GM12878 (cell line): ENCODE results near the gene PARP6.
"Not testable (repeated sequence)": the region's sequence is repeated elsewhere in the genome, so short reads cannot be mapped to it uniquely, and the experiment has no call there.

ENCODE experiments used
- CHD2 ChIP-seq: IDR thresholded peaks from 2 replicates; pipeline ENCODE4 v1.6.1; 2011; ENCODE audit warnings: low read depth, low read length, improper control_type of control experiment, borderline replicate concordance
- CREB1 ChIP-seq: IDR thresholded peaks from 2 replicates; pipeline ENCODE4 v1.6.1; 2012; ENCODE audit warnings: low read depth, mild to moderate bottlenecking, inconsistent platforms
- CREM ChIP-seq: IDR thresholded peaks from 2 replicates; pipeline ENCODE4 v1.6.1; 2014; ENCODE audit warnings: antibody characterized with exemption, low read depth
- GABPA ChIP-seq: IDR thresholded peaks from 2 replicates; pipeline ENCODE4 v1.6.1; 2014; ENCODE audit warnings: antibody characterized with exemption, low read depth, mild to moderate bottlenecking, inconsistent platforms
- HDGF ChIP-seq: fragments of 450-650 bp; IDR thresholded peaks from 2 replicates; pipeline ENCODE4 v1.6.1; 2016; ENCODE audit warnings: antibody characterized with exemption
- KDM1A ChIP-seq: fragments of 200-600 bp; sonication (generic); IDR thresholded peaks from 2 replicates; pipeline ENCODE4 v1.6.1; 2016; ENCODE audit warnings: borderline replicate concordance
- POLR2AphosphoS2 ChIP-seq: IDR thresholded peaks from 2 replicates; pipeline ENCODE4 v1.6.1; 2011; ENCODE audit warnings: low read depth, mild to moderate bottlenecking, low read length, improper control_type of control experiment, moderate library complexity
- SREBF1 ChIP-seq: IDR thresholded peaks from 2 replicates; pipeline ENCODE4 v1.6.1; 2012; ENCODE audit warnings: mild to moderate bottlenecking, low read length
- TARDBP ChIP-seq: IDR thresholded peaks from 2 replicates; pipeline ENCODE4 v1.6.1; 2016; ENCODE audit warnings: borderline replicate concordance
- YY1 ChIP-seq: IDR thresholded peaks from 2 replicates; pipeline ENCODE4 v1.6.1; 2011; ENCODE audit warnings: low read depth, mild to moderate bottlenecking, low read length
- TF ChIP-seq, protein P1 (sequence below): fragments of 450-650 bp; IDR thresholded peaks from 2 replicates; pipeline ENCODE4 v1.6.1; 2017; ENCODE audit warnings: mild to moderate bottlenecking, low read depth, inconsistent platforms; ENCODE audit not compliant: poor library complexity, severe bottlenecking
- TF ChIP-seq, protein P2 (sequence below), 3 experiments: IDR thresholded peaks in 2 of 3; conservative IDR thresholded peaks in 1 of 3; 2 replicates each; pipeline ENCODE4 v1.5.1; 2011; ENCODE audit warnings: low read depth in 3 of 3, low read length in 3 of 3, mild to moderate bottlenecking in 3 of 3, control low read depth in 2 of 3, moderate library complexity in 2 of 3, inconsistent platforms in 1 of 3, mixed read lengths in 1 of 3; ENCODE audit not compliant: control insufficient read depth in 2 of 3, insufficient read depth in 1 of 3; ENCODE audit errors: extremely low read depth in 1 of 3
- TF ChIP-seq, protein P3 (sequence below): IDR thresholded peaks from 2 replicates; pipeline ENCODE4 v1.6.1; 2011; ENCODE audit warnings: borderline replicate concordance, low read depth, mild to moderate bottlenecking, moderate library complexity, low read length; ENCODE audit not compliant: insufficient read depth, poor library complexity, severe bottlenecking

DNA sequence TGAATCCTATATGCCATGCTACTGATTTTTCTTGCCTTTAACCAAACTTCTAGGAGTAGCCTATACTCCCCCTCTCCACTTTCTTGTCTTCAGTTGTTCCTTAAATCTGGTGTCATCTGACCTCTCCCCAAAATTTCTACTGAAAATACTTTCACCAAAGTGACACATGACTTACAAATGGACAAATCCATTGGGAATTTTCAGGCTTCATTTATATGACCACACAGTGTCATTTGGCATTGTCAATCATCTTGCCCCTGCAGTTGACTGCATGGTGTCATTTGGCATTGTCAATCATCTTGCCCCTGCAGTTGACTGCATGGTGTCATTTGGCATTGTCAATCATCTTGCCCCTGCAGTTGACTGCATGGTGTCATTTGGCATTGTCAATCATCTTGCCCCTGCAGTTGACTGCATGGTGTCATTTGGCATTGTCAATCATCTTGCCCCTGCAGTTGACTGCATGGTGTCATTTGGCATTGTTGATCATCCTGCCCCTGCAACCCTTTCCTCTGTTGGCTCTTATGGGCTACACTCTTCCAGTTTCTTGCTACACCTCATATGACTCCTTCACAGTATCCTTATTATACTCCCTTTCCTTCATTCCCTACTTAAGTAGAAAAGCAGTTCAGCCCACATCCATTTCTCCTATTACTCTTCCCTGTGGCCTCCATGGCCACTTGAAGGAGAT is 3.4 kb upstream of the PARP6 start:
- TF ChIP-seq, protein P1, sequence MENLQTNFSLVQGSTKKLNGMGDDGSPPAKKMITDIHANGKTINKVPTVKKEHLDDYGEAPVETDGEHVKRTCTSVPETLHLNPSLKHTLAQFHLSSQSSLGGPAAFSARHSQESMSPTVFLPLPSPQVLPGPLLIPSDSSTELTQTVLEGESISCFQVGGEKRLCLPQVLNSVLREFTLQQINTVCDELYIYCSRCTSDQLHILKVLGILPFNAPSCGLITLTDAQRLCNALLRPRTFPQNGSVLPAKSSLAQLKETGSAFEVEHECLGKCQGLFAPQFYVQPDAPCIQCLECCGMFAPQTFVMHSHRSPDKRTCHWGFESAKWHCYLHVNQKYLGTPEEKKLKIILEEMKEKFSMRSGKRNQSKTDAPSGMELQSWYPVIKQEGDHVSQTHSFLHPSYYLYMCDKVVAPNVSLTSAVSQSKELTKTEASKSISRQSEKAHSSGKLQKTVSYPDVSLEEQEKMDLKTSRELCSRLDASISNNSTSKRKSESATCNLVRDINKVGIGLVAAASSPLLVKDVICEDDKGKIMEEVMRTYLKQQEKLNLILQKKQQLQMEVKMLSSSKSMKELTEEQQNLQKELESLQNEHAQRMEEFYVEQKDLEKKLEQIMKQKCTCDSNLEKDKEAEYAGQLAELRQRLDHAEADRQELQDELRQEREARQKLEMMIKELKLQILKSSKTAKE, result not testable (repeated sequence)
- TF ChIP-seq, protein P2, sequence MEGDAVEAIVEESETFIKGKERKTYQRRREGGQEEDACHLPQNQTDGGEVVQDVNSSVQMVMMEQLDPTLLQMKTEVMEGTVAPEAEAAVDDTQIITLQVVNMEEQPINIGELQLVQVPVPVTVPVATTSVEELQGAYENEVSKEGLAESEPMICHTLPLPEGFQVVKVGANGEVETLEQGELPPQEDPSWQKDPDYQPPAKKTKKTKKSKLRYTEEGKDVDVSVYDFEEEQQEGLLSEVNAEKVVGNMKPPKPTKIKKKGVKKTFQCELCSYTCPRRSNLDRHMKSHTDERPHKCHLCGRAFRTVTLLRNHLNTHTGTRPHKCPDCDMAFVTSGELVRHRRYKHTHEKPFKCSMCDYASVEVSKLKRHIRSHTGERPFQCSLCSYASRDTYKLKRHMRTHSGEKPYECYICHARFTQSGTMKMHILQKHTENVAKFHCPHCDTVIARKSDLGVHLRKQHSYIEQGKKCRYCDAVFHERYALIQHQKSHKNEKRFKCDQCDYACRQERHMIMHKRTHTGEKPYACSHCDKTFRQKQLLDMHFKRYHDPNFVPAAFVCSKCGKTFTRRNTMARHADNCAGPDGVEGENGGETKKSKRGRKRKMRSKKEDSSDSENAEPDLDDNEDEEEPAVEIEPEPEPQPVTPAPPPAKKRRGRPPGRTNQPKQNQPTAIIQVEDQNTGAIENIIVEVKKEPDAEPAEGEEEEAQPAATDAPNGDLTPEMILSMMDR (IDR thresholded peaks at IDR 0.05 in 2 of 3, conservative IDR thresholded peaks at IDR 0.05 in 1 of 3; ENCODE audit: control insufficient read depth in 2 of 3, extremely low read depth in 1 of 3, insufficient read depth in 1 of 3, low read depth in 3 of 3, low read length in 3 of 3), result not testable (repeated sequence)
- TF ChIP-seq, protein P3, sequence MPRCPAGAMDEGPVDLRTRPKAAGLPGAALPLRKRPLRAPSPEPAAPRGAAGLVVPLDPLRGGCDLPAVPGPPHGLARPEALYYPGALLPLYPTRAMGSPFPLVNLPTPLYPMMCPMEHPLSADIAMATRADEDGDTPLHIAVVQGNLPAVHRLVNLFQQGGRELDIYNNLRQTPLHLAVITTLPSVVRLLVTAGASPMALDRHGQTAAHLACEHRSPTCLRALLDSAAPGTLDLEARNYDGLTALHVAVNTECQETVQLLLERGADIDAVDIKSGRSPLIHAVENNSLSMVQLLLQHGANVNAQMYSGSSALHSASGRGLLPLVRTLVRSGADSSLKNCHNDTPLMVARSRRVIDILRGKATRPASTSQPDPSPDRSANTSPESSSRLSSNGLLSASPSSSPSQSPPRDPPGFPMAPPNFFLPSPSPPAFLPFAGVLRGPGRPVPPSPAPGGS, result not testable (repeated sequence)
- TF ChIP-seq HDGF, CHD2, YY1, POLR2AphosphoS2, SREBF1, KDM1A, GABPA, CREB1, TARDBP, CREM: not testable (repeated sequence)
